Measurements from ENCODE around the gene CUX1.

CUX1 gene

DNA sequence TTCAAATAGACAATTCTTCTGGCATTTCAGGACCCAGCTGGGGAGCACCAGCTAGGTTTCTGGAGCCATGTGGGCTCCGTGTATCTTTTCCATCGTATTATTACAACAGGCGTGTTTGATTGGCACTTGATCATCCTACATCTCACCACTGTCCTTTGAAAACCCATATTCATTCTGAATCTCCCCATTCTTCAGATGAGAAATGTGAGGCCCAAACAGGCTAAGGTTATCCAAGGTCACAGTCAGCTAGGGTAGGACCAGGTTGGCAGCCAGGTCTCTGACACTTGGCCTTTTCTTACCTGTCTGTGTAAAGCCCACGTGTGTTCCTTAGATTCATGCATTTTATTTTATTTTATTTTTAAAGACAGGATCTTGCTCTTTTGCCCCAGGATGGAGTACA lies 366.9 kb downstream of the CUX1 start:
- Histone ChIP-seq H3K27ac (ENCODE audit: extremely low read depth, low read depth, low read length) (no peak overlapping the region), H3K4me1 (ENCODE audit: control insufficient read depth, insufficient read depth, low read length) (no peaks in the 10 kb centered on the region), H3K9me3 (ENCODE audit: control insufficient read depth, insufficient read depth, low read depth, low read length) (no peaks in the 10 kb centered on the region), H3K4me3 (ENCODE audit: low read depth, low read length) (no peak overlapping the region), H3K36me3 (ENCODE audit: control insufficient read depth in 2 of 2, insufficient read depth in 1 of 2, low read length in 2 of 2) (peaks cover 5 to 16% of the 10 kb centered on the region in 2 experiments; a peak in 2 of 3 replicates)
- TF ChIP-seq ZNF140 (tag by site-specific recombination; IDR thresholded peaks at IDR 0.05): no peak
- TF ChIP-seq, protein P1, sequence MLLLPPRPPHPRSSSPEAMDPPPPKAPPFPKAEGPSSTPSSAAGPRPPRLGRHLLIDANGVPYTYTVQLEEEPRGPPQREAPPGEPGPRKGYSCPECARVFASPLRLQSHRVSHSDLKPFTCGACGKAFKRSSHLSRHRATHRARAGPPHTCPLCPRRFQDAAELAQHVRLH (tag by site-specific recombination; IDR thresholded peaks at IDR 0.05): no peak
- no peak for TF ChIP-seq ZNF600 (tag by site-specific recombination; IDR thresholded peaks at IDR 0.05)
- CTCF ChIA-PET: no interaction called here
- POLR2A ChIA-PET: interaction anchor here (0.9 kb wide), 1 partner anchor 12 kb away, joined by 3 read pairs; no protein-coding TSS in a partner anchor

DNA sequence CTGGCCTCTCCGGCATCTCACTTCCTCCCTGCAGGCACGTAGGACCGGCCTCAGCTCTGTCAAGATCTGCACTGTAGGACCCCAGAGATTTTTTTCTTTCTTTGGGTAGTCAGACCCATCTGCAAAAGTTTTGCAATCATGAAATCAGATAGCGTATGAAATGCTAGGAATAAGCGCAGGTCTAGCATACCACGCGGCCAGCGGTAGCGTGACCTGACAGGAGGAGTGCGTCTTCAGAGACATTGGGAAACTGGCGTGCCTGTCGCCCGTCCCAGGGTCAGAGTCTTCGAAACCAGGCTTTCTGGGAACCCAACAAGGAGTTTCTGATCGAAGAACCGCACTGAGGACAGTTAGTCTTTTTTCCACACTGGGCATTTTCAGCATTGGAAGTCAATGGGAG lies 368.4 kb downstream of the CUX1 start:
- no peak for TF ChIP-seq GLIS2 (tag by site-specific recombination; IDR thresholded peaks at IDR 0.05)
- TF ChIP-seq ZBTB17 (tag by site-specific recombination; IDR thresholded peaks at IDR 0.05): no peak
- TF ChIP-seq ZNF514 (tag by site-specific recombination; IDR thresholded peaks at IDR 0.05): no peak
- no peak for TF ChIP-seq ZNF621 (tag by site-specific recombination; IDR thresholded peaks at IDR 0.05)
- no peak for TF ChIP-seq ZNF777 (tag by site-specific recombination; IDR thresholded peaks at IDR 0.05; ENCODE audit: borderline replicate concordance)
- Histone ChIP-seq H3K4me3 (ENCODE audit: low read depth, low read length) (no peak overlapping the region), H3K4me1 (ENCODE audit: control insufficient read depth, insufficient read depth, low read length) (no peaks in the 10 kb centered on the region), H3K27ac (ENCODE audit: extremely low read depth, low read depth, low read length) (no peak overlapping the region), H3K36me3 (ENCODE audit: control insufficient read depth in 2 of 2, insufficient read depth in 1 of 2, low read length in 2 of 2) (peaks cover 5 to 29% of the 10 kb centered on the region in 2 experiments), H3K9me3 (ENCODE audit: control insufficient read depth, insufficient read depth, low read depth, low read length) (no peaks in the 10 kb centered on the region)
- ChIA-PET CTCF (no interaction called here), POLR2A (no interaction called here)

DNA sequence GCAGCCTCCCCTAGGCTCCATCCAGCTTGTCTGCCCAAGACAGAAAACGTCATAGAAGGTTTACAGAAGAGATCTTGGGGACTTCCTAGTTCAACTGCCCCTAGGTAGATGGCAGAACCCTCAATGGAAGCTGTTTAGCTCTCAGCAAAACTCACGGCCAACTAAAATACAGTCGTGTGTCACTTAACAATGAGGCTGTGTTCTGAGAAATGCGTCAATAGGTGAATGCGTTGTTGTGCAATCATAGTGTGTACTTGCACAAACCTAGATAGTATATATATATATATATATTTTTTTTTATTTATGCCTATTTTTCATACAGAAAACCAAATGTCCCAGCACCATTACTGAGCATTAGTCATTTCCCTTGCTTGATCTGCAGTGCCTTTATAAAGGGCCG lies 368.9 kb downstream of the CUX1 start:
- Histone ChIP-seq H3K27ac (ENCODE audit: extremely low read depth, low read depth, low read length) (no peak overlapping the region), H3K4me1 (ENCODE audit: control insufficient read depth, insufficient read depth, low read length) (no peaks in the 10 kb centered on the region), H3K4me3 (ENCODE audit: low read depth, low read length) (no peak overlapping the region), H3K36me3 (ENCODE audit: control insufficient read depth in 2 of 2, insufficient read depth in 1 of 2, low read length in 2 of 2) (peaks cover 4 to 26% of the 10 kb centered on the region in 2 experiments), H3K9me3 (ENCODE audit: control insufficient read depth, insufficient read depth, low read depth, low read length) (no peaks in the 10 kb centered on the region)
- TF ChIP-seq ZNF426 (tag by site-specific recombination; IDR thresholded peaks at IDR 0.05) (no peak), ZNF266 (tag by site-specific recombination; IDR thresholded peaks at IDR 0.05; ENCODE audit: low read depth) (no peak), GLI4 (tag by site-specific recombination; IDR thresholded peaks at IDR 0.05) (no peak), ZNF202 (tag by site-specific recombination; IDR thresholded peaks at IDR 0.05; ENCODE audit: borderline replicate concordance) (no peak), ZNF2 (tag by site-specific recombination; IDR thresholded peaks at IDR 0.05) (no peak)
- TF ChIP-seq, protein P2, sequence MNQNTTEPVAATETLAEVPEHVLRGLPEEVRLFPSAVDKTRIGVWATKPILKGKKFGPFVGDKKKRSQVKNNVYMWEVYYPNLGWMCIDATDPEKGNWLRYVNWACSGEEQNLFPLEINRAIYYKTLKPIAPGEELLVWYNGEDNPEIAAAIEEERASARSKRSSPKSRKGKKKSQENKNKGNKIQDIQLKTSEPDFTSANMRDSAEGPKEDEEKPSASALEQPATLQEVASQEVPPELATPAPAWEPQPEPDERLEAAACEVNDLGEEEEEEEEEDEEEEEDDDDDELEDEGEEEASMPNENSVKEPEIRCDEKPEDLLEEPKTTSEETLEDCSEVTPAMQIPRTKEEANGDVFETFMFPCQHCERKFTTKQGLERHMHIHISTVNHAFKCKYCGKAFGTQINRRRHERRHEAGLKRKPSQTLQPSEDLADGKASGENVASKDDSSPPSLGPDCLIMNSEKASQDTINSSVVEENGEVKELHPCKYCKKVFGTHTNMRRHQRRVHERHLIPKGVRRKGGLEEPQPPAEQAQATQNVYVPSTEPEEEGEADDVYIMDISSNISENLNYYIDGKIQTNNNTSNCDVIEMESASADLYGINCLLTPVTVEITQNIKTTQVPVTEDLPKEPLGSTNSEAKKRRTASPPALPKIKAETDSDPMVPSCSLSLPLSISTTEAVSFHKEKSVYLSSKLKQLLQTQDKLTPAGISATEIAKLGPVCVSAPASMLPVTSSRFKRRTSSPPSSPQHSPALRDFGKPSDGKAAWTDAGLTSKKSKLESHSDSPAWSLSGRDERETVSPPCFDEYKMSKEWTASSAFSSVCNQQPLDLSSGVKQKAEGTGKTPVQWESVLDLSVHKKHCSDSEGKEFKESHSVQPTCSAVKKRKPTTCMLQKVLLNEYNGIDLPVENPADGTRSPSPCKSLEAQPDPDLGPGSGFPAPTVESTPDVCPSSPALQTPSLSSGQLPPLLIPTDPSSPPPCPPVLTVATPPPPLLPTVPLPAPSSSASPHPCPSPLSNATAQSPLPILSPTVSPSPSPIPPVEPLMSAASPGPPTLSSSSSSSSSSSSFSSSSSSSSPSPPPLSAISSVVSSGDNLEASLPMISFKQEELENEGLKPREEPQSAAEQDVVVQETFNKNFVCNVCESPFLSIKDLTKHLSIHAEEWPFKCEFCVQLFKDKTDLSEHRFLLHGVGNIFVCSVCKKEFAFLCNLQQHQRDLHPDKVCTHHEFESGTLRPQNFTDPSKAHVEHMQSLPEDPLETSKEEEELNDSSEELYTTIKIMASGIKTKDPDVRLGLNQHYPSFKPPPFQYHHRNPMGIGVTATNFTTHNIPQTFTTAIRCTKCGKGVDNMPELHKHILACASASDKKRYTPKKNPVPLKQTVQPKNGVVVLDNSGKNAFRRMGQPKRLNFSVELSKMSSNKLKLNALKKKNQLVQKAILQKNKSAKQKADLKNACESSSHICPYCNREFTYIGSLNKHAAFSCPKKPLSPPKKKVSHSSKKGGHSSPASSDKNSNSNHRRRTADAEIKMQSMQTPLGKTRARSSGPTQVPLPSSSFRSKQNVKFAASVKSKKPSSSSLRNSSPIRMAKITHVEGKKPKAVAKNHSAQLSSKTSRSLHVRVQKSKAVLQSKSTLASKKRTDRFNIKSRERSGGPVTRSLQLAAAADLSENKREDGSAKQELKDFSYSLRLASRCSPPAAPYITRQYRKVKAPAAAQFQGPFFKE (tag by site-specific recombination; IDR thresholded peaks at IDR 0.05; ENCODE audit: borderline replicate concordance): no peak
- TF ChIP-seq, protein P3, sequence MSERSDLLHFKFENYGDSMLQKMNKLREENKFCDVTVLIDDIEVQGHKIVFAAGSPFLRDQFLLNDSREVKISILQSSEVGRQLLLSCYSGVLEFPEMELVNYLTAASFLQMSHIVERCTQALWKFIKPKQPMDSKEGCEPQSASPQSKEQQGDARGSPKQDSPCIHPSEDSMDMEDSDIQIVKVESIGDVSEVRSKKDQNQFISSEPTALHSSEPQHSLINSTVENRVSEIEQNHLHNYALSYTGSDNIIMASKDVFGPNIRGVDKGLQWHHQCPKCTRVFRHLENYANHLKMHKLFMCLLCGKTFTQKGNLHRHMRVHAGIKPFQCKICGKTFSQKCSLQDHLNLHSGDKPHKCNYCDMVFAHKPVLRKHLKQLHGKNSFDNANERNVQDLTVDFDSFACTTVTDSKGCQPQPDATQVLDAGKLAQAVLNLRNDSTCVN (tag by site-specific recombination; optimal IDR thresholded peaks at IDR 0.05): no peak
- ChIA-PET CTCF (no interaction called here), POLR2A (no interaction called here)
